ENCODE results near the gene TTC17. TPM values are rescaled to one million over a fixed set of nuclear protein-coding genes. Genes with fewer than 3 reads are reported as not detected.
"Not testable (repeated sequence)": the region's sequence is repeated elsewhere in the genome, so short reads cannot be mapped to it uniquely, and the experiment has no call there.

TTC17 gene
- polyA plus RNA-seq, 1 donor from 2014 or later: 56.0 TPM

DNA sequence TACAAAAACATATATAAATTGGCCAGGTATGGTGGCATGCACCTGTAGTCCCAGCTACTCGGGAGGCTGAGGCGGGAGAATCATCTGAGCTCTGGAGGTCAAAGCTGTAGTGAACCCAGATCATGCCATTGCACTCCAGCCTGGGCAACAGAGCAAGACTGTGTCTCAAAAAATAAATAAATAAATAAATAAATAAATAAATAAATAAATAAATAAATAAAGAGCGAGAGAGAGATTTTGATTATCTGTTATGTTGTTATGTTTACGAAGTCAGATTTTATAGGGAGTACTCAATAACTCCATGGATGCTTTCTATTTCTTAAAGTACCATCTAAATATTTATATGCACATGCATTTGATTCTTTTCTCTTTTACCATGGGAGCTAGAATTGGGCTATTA is 43.1 kb downstream of the TTC17 start:
- not testable (repeated sequence) for H3K4me3 Mint-ChIP-seq, H3K27me3 Mint-ChIP-seq, H3K9me3 Mint-ChIP-seq, H3K27ac Mint-ChIP-seq, H3K4me1 Mint-ChIP-seq
- H3K36me3 Mint-ChIP-seq: peaks cover 11% of the 10 kb centered on the region

DNA sequence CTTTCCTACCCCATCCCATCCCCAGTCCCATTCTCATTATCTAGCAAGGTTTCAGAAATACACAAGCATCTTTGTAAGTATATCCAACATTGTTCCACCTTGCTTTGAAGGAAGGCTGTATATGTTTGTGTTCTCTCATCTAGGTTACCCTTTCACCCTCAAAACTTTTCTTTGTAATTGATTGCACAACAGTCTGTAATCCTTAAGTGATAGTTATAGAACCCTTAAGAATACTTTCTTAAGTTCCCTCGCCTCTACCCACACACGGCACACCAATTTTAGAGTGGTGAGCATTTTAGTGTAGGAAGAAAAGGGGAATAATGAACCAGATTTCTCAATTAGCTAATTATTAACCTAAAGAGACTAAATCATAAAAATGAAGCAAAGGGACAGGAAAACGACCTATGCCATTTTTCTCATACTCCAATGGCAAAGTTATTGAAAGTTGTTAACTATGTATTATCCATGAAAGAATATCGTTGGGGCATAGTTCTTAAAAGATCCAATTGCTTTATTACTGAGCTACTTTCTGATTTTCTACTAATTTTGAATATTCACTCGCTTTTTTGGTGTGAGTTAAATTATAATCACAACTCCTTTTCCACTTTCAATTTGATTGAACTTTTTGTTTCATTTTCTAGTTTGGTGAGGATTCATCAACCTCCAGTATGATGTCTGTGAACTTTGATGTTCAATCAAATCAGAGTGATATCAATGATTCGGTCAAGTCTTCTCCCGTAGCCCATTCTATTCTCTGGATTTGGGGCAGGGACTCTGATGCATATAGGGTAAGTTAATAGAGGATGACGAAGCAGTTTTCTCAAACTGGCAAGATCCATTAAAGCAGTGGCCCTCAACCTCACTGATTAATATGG is 44.9 kb downstream of the TTC17 start:
- H3K4me1 Mint-ChIP-seq: no peaks in the 10 kb centered on the region
- H3K4me3 Mint-ChIP-seq: no peak overlapping the region
- H3K27me3 Mint-ChIP-seq: no peaks in the 10 kb centered on the region
- no peak overlapping the region for H3K27ac Mint-ChIP-seq
- peaks cover 10% of the 10 kb centered on the region for H3K36me3 Mint-ChIP-seq
- no peaks in the 10 kb centered on the region for H3K9me3 Mint-ChIP-seq

DNA sequence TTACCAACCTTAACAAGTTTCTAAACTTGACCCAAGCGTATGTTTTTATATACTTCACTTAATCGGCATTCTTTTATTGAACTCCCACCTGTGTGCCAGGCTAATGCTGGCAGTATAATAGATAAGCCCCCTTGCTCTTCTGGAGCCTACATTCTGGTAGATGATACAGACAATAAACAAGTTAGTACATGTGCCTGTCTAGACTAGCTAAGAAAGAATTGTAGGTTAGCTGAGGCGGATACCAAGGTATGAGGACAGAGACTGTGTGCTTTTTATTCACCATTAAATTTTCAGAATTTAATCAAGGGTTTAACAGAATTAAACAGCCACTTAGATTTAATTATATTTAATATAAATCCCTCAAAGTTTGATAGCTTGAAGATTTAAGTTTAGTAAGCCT is 45.7 kb downstream of the TTC17 start:
- Mint-ChIP-seq H3K4me1 (no peaks in the 10 kb centered on the region), H3K27me3 (no peaks in the 10 kb centered on the region), H3K36me3 (peaks cover 11% of the 10 kb centered on the region), H3K4me3 (no peak overlapping the region), H3K27ac (peak overlapping the region in 1 of 3 donors; percentile 1), H3K9me3 (no peaks in the 10 kb centered on the region)

DNA sequence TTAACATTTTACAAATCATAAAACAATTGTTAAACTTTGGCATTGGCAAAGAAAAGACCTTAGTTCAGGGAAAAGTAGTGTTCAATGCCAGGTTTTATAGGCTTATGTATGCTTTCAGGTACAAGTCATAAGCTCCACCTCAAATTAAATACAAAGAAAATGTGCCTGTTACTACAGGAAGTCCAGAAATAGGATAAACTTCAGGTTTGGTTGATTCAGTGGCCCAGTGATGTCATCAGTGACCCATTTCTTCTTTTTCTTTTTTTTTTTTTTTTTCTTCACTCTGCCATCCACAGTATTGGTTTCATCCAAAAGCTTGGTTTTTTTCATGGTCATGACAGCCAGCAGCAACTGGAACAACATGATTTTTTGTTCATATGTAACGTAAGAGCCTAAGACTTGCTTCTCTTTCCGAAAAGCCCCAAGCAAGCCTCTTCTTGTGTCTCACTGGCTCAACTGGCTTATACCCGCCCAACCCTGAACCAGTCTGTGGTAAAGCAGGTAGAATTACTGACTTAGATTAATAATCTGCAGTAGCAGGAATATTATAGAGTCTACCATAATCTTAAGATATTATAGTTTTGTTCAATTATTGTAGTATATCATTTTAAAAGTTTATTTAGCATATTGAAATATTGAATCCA is 46.2 kb downstream of the TTC17 start:
- Mint-ChIP-seq H3K9me3 (no peaks in the 10 kb centered on the region), H3K4me1 (no peaks in the 10 kb centered on the region), H3K27ac (peak overlapping the region in 1 of 3 donors; percentile 64), H3K36me3 (peaks cover 9% of the 10 kb centered on the region), H3K27me3 (no peaks in the 10 kb centered on the region), H3K4me3 (no peak overlapping the region)

DNA sequence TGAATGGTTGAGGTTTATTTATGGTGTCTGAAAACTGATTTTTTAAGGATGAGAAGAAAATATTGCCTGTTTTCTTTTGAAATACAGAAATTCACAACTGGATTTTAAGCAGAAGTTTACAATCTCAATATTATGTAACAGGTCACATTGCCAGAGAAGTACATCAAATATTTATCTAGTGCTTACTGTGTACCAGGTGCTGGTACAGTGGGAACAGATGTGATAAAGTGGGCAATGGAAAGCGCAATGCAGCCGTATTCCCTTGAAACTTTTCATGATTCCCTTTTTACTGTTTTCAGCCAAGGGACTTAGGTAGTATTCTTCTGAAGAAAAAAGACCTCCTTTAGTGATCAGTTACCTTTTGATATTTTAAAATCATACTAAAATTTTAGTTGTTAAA is 49.6 kb downstream of the TTC17 start:
- Mint-ChIP-seq H3K36me3 (peaks cover 12% of the 10 kb centered on the region), H3K4me1 (no peaks in the 10 kb centered on the region), H3K27me3 (no peaks in the 10 kb centered on the region), H3K9me3 (no peaks in the 10 kb centered on the region), H3K27ac (no peak overlapping the region), H3K4me3 (no peak overlapping the region)

- no peaks in the 10 kb centered on the region for H3K9me3 Mint-ChIP-seq
- no peak overlapping the region for H3K4me3 Mint-ChIP-seq
- H3K4me1 Mint-ChIP-seq: no peaks in the 10 kb centered on the region
- H3K27me3 Mint-ChIP-seq: no peaks in the 10 kb centered on the region
- no peak overlapping the region for H3K27ac Mint-ChIP-seq
- peaks cover 9% of the 10 kb centered on the region for H3K36me3 Mint-ChIP-seq
Observed at GRCh38 chr11:43410394-43410793, 51.7 kb downstream of the TTC17 start.

GRCh38 chr11:43418197-43418596 is 59.5 kb downstream of the TTC17 start:
- Mint-ChIP-seq H3K36me3 (peaks cover 3% of the 10 kb centered on the region), H3K27ac (no peak overlapping the region), H3K27me3 (no peaks in the 10 kb centered on the region), H3K4me3 (no peak overlapping the region), H3K9me3 (no peaks in the 10 kb centered on the region), H3K4me1 (no peaks in the 10 kb centered on the region)

DNA sequence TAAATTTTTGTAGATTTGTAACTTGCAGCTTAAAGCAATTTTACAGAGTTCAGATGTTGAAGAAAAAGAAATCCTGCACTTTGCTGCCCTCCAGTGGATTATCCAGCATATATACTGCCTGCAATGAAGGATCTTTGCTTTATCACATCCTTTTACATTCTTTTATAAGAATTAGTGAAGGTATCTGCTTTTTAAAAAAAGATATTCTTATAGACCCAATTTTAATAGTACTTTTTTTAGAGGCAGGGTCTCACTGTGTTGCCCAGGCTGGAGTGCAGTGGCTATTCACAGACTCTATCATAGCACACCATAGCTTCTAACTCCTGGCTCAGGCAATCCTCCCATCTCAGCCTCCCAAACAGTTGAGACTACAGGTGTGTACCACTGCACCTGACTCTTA is 60.7 kb downstream of the TTC17 start:
- Mint-ChIP-seq H3K27me3 (no peaks in the 10 kb centered on the region), H3K4me3 (no peak overlapping the region), H3K9me3 (no peaks in the 10 kb centered on the region), H3K4me1 (no peaks in the 10 kb centered on the region), H3K27ac (no peak overlapping the region), H3K36me3 (peaks cover 3% of the 10 kb centered on the region)

DNA sequence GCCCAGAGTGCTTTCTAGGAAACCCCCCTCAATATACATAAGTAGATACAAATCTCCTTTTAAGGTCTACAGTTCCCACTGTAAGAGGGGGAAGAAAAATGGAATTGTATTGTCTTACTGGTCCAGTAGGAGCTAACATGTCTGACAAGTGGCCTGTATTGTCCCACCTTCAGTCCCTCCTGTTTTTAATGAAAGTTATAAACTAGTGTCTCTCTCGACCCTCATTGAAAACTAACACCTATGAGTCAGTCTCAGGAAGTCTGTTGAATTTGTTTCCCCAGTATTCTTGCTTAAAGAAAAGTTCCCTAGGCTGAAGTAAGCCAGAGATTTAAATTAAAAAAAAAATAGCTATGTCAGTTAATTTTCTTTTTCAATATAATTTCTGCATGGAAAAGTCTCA is 69.3 kb downstream of the TTC17 start:
- Mint-ChIP-seq H3K4me1 (no peaks in the 10 kb centered on the region), H3K27ac (no peak overlapping the region), H3K9me3 (no peaks in the 10 kb centered on the region), H3K27me3 (no peaks in the 10 kb centered on the region), H3K4me3 (no peak overlapping the region), H3K36me3 (peaks cover 12% of the 10 kb centered on the region)

DNA sequence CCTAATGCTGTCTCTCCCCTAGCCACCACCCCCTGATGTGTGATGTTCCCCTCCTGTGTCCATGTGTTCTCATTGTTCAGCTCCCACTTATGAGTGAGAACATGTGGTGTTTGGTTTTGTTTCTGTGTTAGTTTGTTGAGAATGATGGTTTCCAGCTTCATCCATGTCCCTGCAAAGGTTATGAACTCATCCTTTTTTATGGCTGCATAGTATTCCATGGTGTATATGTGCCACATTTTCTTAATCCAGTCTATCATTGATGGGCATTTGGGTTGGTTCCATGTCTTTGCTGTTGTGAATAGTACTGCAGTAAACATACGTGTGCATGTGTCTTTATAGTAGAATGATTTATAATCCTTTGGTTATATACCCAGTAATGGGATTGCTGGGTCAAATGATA is 72.2 kb downstream of the TTC17 start:
- not testable (repeated sequence) for H3K4me1 Mint-ChIP-seq, H3K36me3 Mint-ChIP-seq, H3K27me3 Mint-ChIP-seq, H3K27ac Mint-ChIP-seq, H3K9me3 Mint-ChIP-seq, H3K4me3 Mint-ChIP-seq

DNA sequence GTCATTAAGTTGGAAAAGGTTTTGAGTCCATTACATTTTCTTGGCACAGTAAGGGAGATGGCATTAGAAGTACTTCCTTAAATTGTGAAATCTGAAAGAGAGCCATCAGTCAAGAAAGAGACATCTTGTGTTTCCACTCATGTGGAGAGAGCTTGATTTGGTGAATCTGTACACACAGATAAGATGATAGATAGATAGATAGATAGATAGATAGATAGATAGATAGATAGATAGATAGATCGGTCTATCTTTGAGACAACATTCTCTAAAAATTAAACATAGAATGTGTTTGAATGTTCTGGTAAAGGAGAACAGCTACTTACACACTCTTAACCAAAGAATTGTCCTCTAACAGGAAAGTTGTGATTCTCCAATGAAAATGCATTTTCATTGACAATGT is 76.2 kb downstream of the TTC17 start:
- Mint-ChIP-seq H3K4me1 (no peaks in the 10 kb centered on the region), H3K27ac (no peak overlapping the region), H3K36me3 (peaks cover 18% of the 10 kb centered on the region), H3K9me3 (no peaks in the 10 kb centered on the region), H3K27me3 (no peaks in the 10 kb centered on the region), H3K4me3 (no peak overlapping the region)

GRCh38 chr11:43440486-43440885 is 81.8 kb downstream of the TTC17 start:
- no peak overlapping the region for H3K27ac Mint-ChIP-seq
- H3K4me3 Mint-ChIP-seq: no peak overlapping the region
- peaks cover 0 to 1% (median 0%) of the 10 kb centered on the region in 3 donors for H3K9me3 Mint-ChIP-seq
- H3K4me1 Mint-ChIP-seq: no peaks in the 10 kb centered on the region
- peaks cover 24% of the 10 kb centered on the region for H3K36me3 Mint-ChIP-seq
- no peaks in the 10 kb centered on the region for H3K27me3 Mint-ChIP-seq

- peaks cover 25% of the 10 kb centered on the region for H3K36me3 Mint-ChIP-seq
- H3K27me3 Mint-ChIP-seq: no peaks in the 10 kb centered on the region
- H3K27ac Mint-ChIP-seq: no peak overlapping the region
- peaks cover 0 to 1% (median 0%) of the 10 kb centered on the region in 3 donors for H3K9me3 Mint-ChIP-seq
- no peaks in the 10 kb centered on the region for H3K4me1 Mint-ChIP-seq
- no peak overlapping the region for H3K4me3 Mint-ChIP-seq
Observed at GRCh38 chr11:43443811-43444210, 85.1 kb downstream of the TTC17 start.

DNA sequence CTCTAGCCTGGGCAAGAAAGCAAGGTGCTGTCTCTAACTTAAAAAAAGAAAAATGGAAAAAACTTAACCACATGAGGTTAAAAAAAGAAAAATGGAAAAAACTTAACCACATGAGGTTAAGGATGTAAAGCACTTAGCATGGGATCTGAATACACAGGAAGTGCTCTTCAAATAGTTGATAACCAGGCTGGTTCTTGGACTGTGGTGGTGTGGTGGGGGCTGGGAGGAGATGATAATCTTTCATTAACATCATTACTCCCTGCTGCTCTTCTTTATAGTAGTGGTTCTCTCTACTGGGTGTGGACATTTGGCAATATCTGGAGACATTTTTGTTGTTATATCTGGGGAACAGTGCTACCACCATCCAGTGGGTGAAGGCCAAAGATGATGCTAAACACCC is 88.4 kb downstream of the TTC17 start:
- no peak overlapping the region for H3K27ac Mint-ChIP-seq

GRCh38 chr11:43458486-43458885 is 99.8 kb downstream of the TTC17 start:
- peaks cover 0 to 5% (median 4%) of the 10 kb centered on the region in 3 donors for H3K9me3 Mint-ChIP-seq
- peaks cover 46% of the 10 kb centered on the region for H3K36me3 Mint-ChIP-seq
- no peaks in the 10 kb centered on the region for H3K4me1 Mint-ChIP-seq
- no peaks in the 10 kb centered on the region for H3K27me3 Mint-ChIP-seq
- no peak overlapping the region for H3K27ac Mint-ChIP-seq
- no peak overlapping the region for H3K4me3 Mint-ChIP-seq

More for the DNA sequence above, 88.4 kb downstream of the TTC17 start:
- Mint-ChIP-seq H3K27me3 (no peaks in the 10 kb centered on the region), H3K4me1 (no peaks in the 10 kb centered on the region), H3K36me3 (peaks cover 24% of the 10 kb centered on the region), H3K9me3 (peaks cover 0 to 1% (median 0%) of the 10 kb centered on the region in 3 donors), H3K4me3 (no peak overlapping the region)

GRCh38 chr11:43459246-43459645 is 100.5 kb downstream of the TTC17 start:
- H3K36me3 Mint-ChIP-seq: peaks cover 51% of the 10 kb centered on the region
- peaks cover 2 to 8% (median 6%) of the 10 kb centered on the region in 3 donors for H3K9me3 Mint-ChIP-seq
- H3K4me1 Mint-ChIP-seq: no peaks in the 10 kb centered on the region
- no peak overlapping the region for H3K27ac Mint-ChIP-seq
- H3K4me3 Mint-ChIP-seq: no peak overlapping the region
- H3K27me3 Mint-ChIP-seq: no peaks in the 10 kb centered on the region

All from IgD-negative memory B cell (primary cell).